Kidney (tissue), 14 donors: ENCODE measurements around the gene C1QTNF4. TPM values are rescaled to one million over a fixed set of nuclear protein-coding genes. Genes with fewer than 3 reads are reported as not detected.
"Not testable (repeated sequence)": the region's sequence is repeated elsewhere in the genome, so short reads cannot be mapped to it uniquely, and the experiment has no call there.

ENCODE experiments used
- DNase-seq, 5 donors: peaks; one replicate each; pipeline ENCODE4 v3.0.0-alpha.2; 2013 to 2020
- FAIRE-seq: peaks from 2 replicates; lab custom pipeline; 2012; peaks lifted over from hg19 to GRCh38; lab: Jason Lieb, UNC
- H3K27ac ChIP-seq, 2 donors: one replicate each; pipeline ENCODE4 v1.7.0; 2013; ENCODE audit warnings: low read depth in 2 of 2, low read length in 2 of 2, inconsistent platforms in 1 of 2
- H3K27me3 ChIP-seq: one replicate; pipeline ENCODE4 v1.7.1; 2013; ENCODE audit warnings: low read length, inconsistent platforms; ENCODE audit not compliant: control insufficient read depth, insufficient read depth
- H3K36me3 ChIP-seq, 3 donors: one replicate each; pipeline versions ENCODE4 v1.7.0 to v1.7.1; 2013; ENCODE audit warnings: low read length in 3 of 3, control low read depth in 1 of 3, inconsistent platforms in 1 of 3; ENCODE audit not compliant: insufficient read depth in 3 of 3, control insufficient read depth in 2 of 3
- H3K4me1 ChIP-seq, 3 donors: one replicate each; pipeline versions ENCODE4 v1.7.0 to v1.7.1; 2013; ENCODE audit warnings: low read length in 3 of 3, inconsistent platforms in 1 of 3, low read depth in 1 of 3; ENCODE audit not compliant: control insufficient read depth in 2 of 3, insufficient read depth in 2 of 3
- H3K4me3 ChIP-seq, 3 donors: one replicate each; pipeline versions ENCODE4 v1.7.0 to v1.8.1; 2013; ENCODE audit warnings: low read length in 3 of 3, control low read depth in 1 of 3, inconsistent platforms in 1 of 3
- H3K9ac ChIP-seq, 3 donors: one replicate each; pipeline versions ENCODE4 v1.7.0 to v1.7.1; 2013; ENCODE audit warnings: low read length in 3 of 3, control low read depth in 1 of 3, inconsistent platforms in 1 of 3
- H3K9me3 ChIP-seq, 3 donors: one replicate each; pipeline versions ENCODE4 v1.7.0 to v1.7.1; 2013; ENCODE audit warnings: low read length in 3 of 3, control low read depth in 1 of 3, inconsistent platforms in 1 of 3; ENCODE audit not compliant: control insufficient read depth in 2 of 3, insufficient read depth in 1 of 3
- CTCF ChIP-seq: IDR thresholded peaks from 3 replicates; pipeline ENCODE4 v1.5.1; 2012; ENCODE audit warnings: mild to moderate bottlenecking, moderate library complexity, borderline replicate concordance; ENCODE audit not compliant: insufficient read depth; ENCODE audit errors: extremely low read depth
- intact Hi-C: fragments of 100-400 bp; cut with DNase I; formaldehyde crosslinking; loops from one replicate; pipeline ENCODE4 v1.11.1; 2022
- polyA plus RNA-seq: library from polyadenylated mRNA; stranded (reverse); fragments of 350-450 nt; fragmentation: Illumina TruSeq; extraction: RNeasy Lipid Tissue Mini Kit (QIAGEN cat#74804); gene quantifications from one replicate; pipeline ENCODE4 v1.2.3, GENCODE V29; 2014; ENCODE audit warnings: low read depth, low replicate concordance; ENCODE audit not compliant: insufficient read depth
- total RNA-seq: library from RNA; stranded (reverse); fragmentation: NEBNext Ultra II Directional; extraction: Animal tissue kit (Norgen Biotek cat#: 25700); gene quantifications from one replicate; pipeline ENCODE4 v1.2.1, GENCODE V29; 2021
- donor health status: control.
- donor health status: control.
- donor health status: control.
- donor health status: control.
- donor health status: control.
- donor health status: DM: yes; HTN: yes; CAD: no.
- donor health status: Normal renal cell carcinoma (clear cell type).

Gene C1QTNF4
- total and polyA plus RNA-seq, 2 donors from 2014 or later: 0.25 to 0.62 TPM

GRCh38 chr11:47641600-47642098 is 47.4 kb upstream of the C1QTNF4 start:
- no peaks in the 10 kb centered on the region for H3K9me3 ChIP-seq
- no peaks in the 10 kb centered on the region for H3K27me3 ChIP-seq
- H3K4me3 ChIP-seq: peak overlapping the region; percentile 83 to 94 (median 87)
- H3K9ac ChIP-seq: peak overlapping the region; percentile 71 to 99 (median 90)
- peaks cover 0 to 3% (median 3%) of the 10 kb centered on the region in 3 donors for H3K4me1 ChIP-seq
- intact Hi-C loops: no loop called here
- FAIRE-seq (no peak), DNase-seq (peak in 1 of 5 donors; percentile 20)
- peaks cover 2 to 3% (median 2%) of the 10 kb centered on the region in 3 donors for H3K36me3 ChIP-seq
- H3K27ac ChIP-seq: peak overlapping the region; percentile 93 to 96
- no peak for TF ChIP-seq CTCF

GRCh38 chr11:47640506-47640905 is 46.3 kb upstream of the C1QTNF4 start:
- H3K9ac ChIP-seq, H3K27ac ChIP-seq, H3K36me3 ChIP-seq, H3K9me3 ChIP-seq, intact Hi-C loops, DNase-seq, H3K27me3 ChIP-seq, H3K4me1 ChIP-seq, FAIRE-seq: not testable (repeated sequence)
- H3K4me3 ChIP-seq: peak overlapping the region in 1 of 3 donors; percentile 87

- H3K27me3 ChIP-seq, H3K4me1 ChIP-seq, H3K4me3 ChIP-seq, H3K27ac ChIP-seq, DNase-seq, H3K9me3 ChIP-seq, FAIRE-seq, H3K9ac ChIP-seq, intact Hi-C loops: not testable (repeated sequence)
- peaks cover 10 to 21% (median 18%) of the 10 kb centered on the region in 3 donors for H3K36me3 ChIP-seq
Observed at GRCh38 chr11:47636331-47636730, 42.1 kb upstream of the C1QTNF4 start.

- Histone ChIP-seq H3K27ac (no peak overlapping the region), H3K36me3 (peaks cover 11 to 35% (median 31%) of the 10 kb centered on the region in 3 donors), H3K4me3 (no peak overlapping the region), H3K9me3 (no peaks in the 10 kb centered on the region), H3K4me1 (no peaks in the 10 kb centered on the region), H3K27me3 (no peaks in the 10 kb centered on the region), H3K9ac (no peak overlapping the region)
- DNase-seq (no peak), FAIRE-seq (no peak)
- no peak for TF ChIP-seq CTCF
- intact Hi-C loops: no loop called here
Observed at GRCh38 chr11:47631473-47631872, 37.3 kb upstream of the C1QTNF4 start.
